Measurements from ENCODE around the gene ARHGAP44.

DNA sequence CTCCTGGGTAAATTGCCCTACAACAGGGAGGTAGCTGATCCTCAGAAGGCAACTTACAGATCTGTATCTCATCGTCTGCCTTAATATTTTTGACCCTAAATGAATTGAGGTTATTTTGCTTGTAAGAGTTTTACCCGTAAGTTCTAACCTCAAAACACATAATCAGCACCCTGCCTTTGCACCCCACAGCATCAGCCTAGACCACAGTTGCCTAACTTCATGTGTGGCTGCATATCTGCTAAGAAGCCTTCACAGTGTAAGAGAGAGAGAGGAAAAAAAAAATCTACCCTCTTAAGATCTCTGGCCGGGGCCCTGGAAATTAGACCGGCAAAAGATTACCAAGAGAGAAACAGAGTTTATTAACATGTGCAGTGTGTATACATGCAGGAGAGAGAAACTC, 76.9 kb downstream of the ARHGAP44 start:
- TF ChIP-seq EZH2 (IDR thresholded peaks at IDR 0.05; ENCODE audit: low read depth, low read length, severe bottlenecking) (no peak), JUND (IDR thresholded peaks at IDR 0.05; ENCODE audit: low read length) (no peak), EP300 (IDR thresholded peaks at IDR 0.05; ENCODE audit: borderline replicate concordance in 1 of 2, low read depth in 2 of 2, low read length in 2 of 2) (no peak), YY1 (IDR thresholded peaks at IDR 0.05; ENCODE audit: low read depth, low read length) (no peak), TEAD4 (IDR thresholded peaks at IDR 0.05; ENCODE audit: low read depth, low read length) (no peak), HDAC2 (IDR thresholded peaks at IDR 0.05; ENCODE audit: borderline replicate concordance in 1 of 2, low read depth in 2 of 2, low read length in 2 of 2) (no peak), EGR1 (IDR thresholded peaks at IDR 0.05; ENCODE audit: borderline replicate concordance, low read depth, low read length) (no peak), SUZ12 (IDR thresholded peaks at IDR 0.05; ENCODE audit: low read length) (no peak), GTF2F1 (IDR thresholded peaks at IDR 0.05; ENCODE audit: borderline replicate concordance, low read depth, low read length) (no peak)
- TF ChIP-seq, protein P1, sequence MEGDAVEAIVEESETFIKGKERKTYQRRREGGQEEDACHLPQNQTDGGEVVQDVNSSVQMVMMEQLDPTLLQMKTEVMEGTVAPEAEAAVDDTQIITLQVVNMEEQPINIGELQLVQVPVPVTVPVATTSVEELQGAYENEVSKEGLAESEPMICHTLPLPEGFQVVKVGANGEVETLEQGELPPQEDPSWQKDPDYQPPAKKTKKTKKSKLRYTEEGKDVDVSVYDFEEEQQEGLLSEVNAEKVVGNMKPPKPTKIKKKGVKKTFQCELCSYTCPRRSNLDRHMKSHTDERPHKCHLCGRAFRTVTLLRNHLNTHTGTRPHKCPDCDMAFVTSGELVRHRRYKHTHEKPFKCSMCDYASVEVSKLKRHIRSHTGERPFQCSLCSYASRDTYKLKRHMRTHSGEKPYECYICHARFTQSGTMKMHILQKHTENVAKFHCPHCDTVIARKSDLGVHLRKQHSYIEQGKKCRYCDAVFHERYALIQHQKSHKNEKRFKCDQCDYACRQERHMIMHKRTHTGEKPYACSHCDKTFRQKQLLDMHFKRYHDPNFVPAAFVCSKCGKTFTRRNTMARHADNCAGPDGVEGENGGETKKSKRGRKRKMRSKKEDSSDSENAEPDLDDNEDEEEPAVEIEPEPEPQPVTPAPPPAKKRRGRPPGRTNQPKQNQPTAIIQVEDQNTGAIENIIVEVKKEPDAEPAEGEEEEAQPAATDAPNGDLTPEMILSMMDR (IDR thresholded peaks at IDR 0.05; ENCODE audit: control extremely low read depth in 1 of 3, insufficient read depth in 1 of 3, low read depth in 1 of 3, low read length in 3 of 3), result no peak

Measured in H1 (cell line).